Activated T-helper 2 cell treated with anti-CD3 and anti-CD28 coated beads, Interferon-gamma antibody, Interleukin-2, Interleukin-4, amounts not matched to agents 10 μg/mL and 5 μg/mL and 100 μg/mL, durations not matched to agents 14 hours and 24 hours and 36 hours (primary cell): ENCODE data around the gene B4GALT4. TPM values are rescaled to one million over a fixed set of nuclear protein-coding genes. Genes with fewer than 3 reads are reported as not detected.

Experiments used
- DNase-seq: peaks from one replicate; pipeline ENCODE4 v3.0.0; 2021; ENCODE audit warnings: low spot score
- H3K27ac Mint-ChIP-seq: one replicate; pipeline ENCODE4 v1.8.0; 2021; ENCODE audit warnings: mixed read lengths
- H3K27me3 Mint-ChIP-seq: one replicate; pipeline ENCODE4 v1.8.0; 2021; ENCODE audit warnings: low read depth, mixed read lengths
- H3K36me3 Mint-ChIP-seq: one replicate; pipeline ENCODE4 v1.8.0; 2021; ENCODE audit warnings: low read depth, mixed read lengths
- H3K4me1 Mint-ChIP-seq: one replicate; pipeline ENCODE4 v1.8.0; 2021; ENCODE audit warnings: low read depth, mixed read lengths
- H3K4me3 Mint-ChIP-seq: one replicate; pipeline ENCODE4 v1.8.0; 2021; ENCODE audit warnings: low read depth, mild to moderate bottlenecking, moderate library complexity, mixed read lengths
- H3K9me3 Mint-ChIP-seq: one replicate; pipeline ENCODE4 v1.8.0; 2021; ENCODE audit warnings: mixed read lengths
- intact Hi-C: fragments of 100-400 bp; cut with micrococcal nuclease; formaldehyde crosslinking; loops from one replicate; pipeline ENCODE4 v1.15.1; 2023
- total RNA-seq: library from RNA; stranded (reverse); gene quantifications from 2 replicates; pipeline ENCODE4 v1.2.3, GENCODE V29; 2022

B4GALT4 gene
- total RNA-seq, 1 donor from 2014 or later, result 20.1 TPM

DNA sequence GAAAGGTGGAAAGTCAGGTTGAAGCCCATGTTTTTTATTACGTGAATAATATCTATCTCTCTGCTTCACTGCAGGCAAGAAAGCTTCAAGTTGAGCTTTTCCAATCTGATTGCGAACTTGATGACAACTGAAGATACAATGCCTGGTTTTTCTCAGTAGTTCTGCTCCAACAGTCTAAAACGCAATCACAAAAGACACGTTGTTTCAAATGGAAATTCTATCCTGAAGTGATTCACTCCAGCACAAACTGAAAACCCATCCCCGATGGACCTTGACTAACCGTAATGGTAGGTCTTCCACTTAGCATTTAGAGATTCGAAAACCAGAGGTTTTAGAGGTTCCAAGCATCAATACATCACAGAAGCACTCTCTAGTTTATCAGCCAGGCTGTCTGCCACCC, 10.6 kb downstream of the B4GALT4 start:
- Mint-ChIP-seq H3K4me1 (peaks cover 16% of the 10 kb centered on the region), H3K27me3 (no peaks in the 10 kb centered on the region), H3K4me3 (no peak overlapping the region), H3K9me3 (no peaks in the 10 kb centered on the region), H3K36me3 (peaks cover 76% of the 10 kb centered on the region), H3K27ac (no peak overlapping the region)
- intact Hi-C loops, result no loop called here
- DNase-seq, result no peak

DNA sequence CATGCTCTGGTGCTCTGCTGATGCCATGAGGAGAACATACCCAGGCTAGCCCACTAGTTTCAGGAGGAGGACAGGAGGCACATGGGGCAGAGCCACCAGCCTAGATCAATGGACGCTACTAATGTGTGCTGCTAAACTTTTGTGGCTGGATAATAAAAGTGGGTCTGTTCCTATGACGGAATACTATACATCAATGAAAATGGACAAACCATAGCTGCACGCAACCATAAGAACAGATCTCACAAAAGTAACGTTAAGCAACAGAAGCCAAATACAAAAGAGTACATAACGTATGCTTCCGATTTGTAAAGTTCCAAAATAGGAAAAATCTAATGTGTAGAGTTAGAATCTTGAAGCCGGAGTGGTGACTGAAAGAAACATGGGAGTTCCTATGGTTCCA, 11.5 kb downstream of the B4GALT4 start:
- no peak overlapping the region for H3K4me3 Mint-ChIP-seq
- peaks cover 10% of the 10 kb centered on the region for H3K4me1 Mint-ChIP-seq
- H3K27me3 Mint-ChIP-seq, result no peaks in the 10 kb centered on the region
- no peak overlapping the region for H3K27ac Mint-ChIP-seq
- no peaks in the 10 kb centered on the region for H3K9me3 Mint-ChIP-seq
- DNase-seq, result no peak
- peaks cover 69% of the 10 kb centered on the region for H3K36me3 Mint-ChIP-seq
- intact Hi-C loops, result no loop called here

DNA sequence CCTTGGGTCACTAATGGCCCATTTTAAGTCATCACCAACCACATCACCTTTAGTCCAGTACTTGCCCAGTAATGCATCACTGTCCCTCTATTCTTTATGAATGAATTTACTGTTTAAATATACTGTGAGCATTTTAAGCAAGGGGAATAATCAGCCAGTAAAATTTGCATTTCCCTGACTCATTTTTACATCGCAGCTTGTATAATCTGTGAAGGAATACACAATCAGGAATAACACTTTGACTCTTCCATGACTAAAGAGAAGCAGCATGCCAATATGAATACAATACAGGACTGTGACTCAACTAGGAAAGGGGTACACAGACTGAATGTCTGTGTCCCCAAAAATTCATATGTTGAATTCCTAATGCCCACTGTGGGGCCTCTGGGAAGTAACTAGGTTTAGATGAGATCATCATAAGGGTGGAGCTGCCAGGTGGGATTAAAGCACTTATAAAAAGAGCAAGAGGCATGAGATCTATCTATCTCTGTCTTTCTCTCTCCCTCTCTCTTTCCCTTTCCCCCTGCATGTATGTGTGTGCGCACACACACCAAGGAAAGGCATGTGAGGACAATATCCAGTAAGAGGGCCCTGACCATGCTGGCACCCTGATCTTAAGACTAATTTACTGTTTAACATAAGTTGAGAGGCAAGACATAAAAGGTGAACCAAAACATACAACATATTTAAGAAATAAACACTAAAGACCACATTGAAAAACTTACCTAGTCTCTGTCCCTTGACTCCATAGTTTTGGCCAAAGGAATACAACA, 12.1 kb downstream of the B4GALT4 start:
- Mint-ChIP-seq H3K36me3 (peaks cover 75% of the 10 kb centered on the region), H3K4me3 (no peak overlapping the region), H3K4me1 (peaks cover 10% of the 10 kb centered on the region), H3K27ac (no peak overlapping the region), H3K27me3 (no peaks in the 10 kb centered on the region), H3K9me3 (no peaks in the 10 kb centered on the region)
- intact Hi-C loops, result no loop called here
- no peak for DNase-seq

- DNase-seq, result no peak
- no peaks in the 10 kb centered on the region for H3K9me3 Mint-ChIP-seq
- H3K27me3 Mint-ChIP-seq, result no peaks in the 10 kb centered on the region
- H3K4me3 Mint-ChIP-seq, result no peak overlapping the region
- H3K4me1 Mint-ChIP-seq, result peaks cover 9% of the 10 kb centered on the region
- H3K36me3 Mint-ChIP-seq, result peaks cover 69% of the 10 kb centered on the region
- no peak overlapping the region for H3K27ac Mint-ChIP-seq
- intact Hi-C loops, result no loop called here
Measured at GRCh38 chr3:119227070-119227850, 13.4 kb downstream of the B4GALT4 start.

DNA sequence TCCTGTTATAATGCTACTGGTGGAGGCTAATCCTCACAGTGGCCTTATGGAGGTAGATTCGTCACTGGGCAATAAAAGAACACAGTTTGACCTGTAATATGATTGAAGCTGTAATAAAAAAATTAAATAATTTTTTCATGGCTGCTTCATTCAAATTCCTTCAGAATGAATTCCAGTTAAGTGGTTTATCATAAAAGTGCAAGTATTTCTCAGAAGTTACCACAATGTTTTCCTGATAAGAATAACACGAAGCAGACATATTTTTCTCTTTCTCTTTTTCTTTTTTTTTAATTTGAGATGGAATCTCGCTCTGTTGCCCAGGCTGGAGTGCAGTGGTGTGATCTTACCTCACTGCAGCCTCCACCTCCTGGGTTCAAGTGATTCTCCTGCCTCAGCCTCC, 15.6 kb downstream of the B4GALT4 start:
- intact Hi-C loops, result no loop called here
- Mint-ChIP-seq H3K27ac (no peak overlapping the region), H3K9me3 (no peaks in the 10 kb centered on the region), H3K27me3 (no peaks in the 10 kb centered on the region), H3K36me3 (peaks cover 60% of the 10 kb centered on the region), H3K4me1 (peaks cover 3% of the 10 kb centered on the region), H3K4me3 (no peak overlapping the region)
- DNase-seq, result no peak

DNA sequence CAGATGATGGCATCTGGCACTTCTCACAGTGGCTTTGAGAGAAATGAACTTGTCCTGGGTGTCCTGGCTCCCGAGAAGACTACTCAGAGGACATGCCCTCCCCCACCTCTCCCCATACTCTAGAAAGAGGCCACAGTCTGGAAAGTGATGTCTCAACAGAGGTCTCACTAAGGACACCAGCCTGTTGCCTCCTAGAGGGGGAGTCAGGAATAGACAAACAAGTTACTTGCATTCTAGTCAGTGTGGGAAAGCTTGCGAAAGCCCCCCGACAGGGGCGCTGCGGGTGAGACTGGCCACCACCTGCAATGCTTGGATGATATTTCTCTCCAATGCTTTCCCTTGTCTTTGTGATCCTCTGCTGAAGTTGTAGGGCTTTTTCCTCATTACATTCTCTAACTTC, 17.2 kb downstream of the B4GALT4 start:
- Mint-ChIP-seq H3K9me3 (no peaks in the 10 kb centered on the region), H3K4me3 (no peak overlapping the region), H3K27ac (no peak overlapping the region), H3K4me1 (peaks cover 12% of the 10 kb centered on the region), H3K27me3 (no peaks in the 10 kb centered on the region), H3K36me3 (peaks cover 55% of the 10 kb centered on the region)
- no peak for DNase-seq
- intact Hi-C loops, result no loop called here

- Mint-ChIP-seq H3K9me3 (no peaks in the 10 kb centered on the region), H3K4me1 (peaks cover 11% of the 10 kb centered on the region), H3K4me3 (no peak overlapping the region), H3K27me3 (no peaks in the 10 kb centered on the region), H3K36me3 (peaks cover 49% of the 10 kb centered on the region), H3K27ac (no peak overlapping the region)
- DNase-seq, result no peak
- intact Hi-C loops, result no loop called here
Measured at GRCh38 chr3:119222391-119222790, 18.3 kb downstream of the B4GALT4 start.

DNA sequence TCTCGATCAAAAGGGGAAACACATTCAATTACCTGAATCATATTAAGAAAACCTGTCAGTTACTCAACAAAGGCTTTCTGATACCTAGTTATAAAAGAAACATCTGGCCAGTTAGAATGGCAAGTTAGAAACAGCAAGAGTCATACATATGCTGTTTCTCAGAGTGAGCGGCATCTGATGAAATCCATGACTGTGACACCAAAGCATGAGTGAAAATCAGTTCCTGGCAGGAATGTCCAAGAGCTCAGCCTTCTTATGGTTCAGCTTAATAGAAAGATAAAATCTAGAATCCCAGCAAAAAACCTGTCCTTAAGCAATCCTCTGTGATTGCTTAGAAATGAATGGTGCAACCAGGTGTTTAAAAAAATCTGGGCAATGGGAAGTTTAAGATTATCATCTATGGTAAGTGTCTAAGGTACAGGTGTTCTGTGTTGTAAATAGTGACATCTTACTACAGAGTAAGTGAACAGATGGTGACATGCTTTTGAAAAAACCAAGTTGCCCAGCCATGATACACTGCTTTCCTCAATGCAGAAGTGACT, 18.8 kb downstream of the B4GALT4 start:
- Mint-ChIP-seq H3K27me3 (no peaks in the 10 kb centered on the region), H3K9me3 (no peaks in the 10 kb centered on the region), H3K4me1 (peaks cover 11% of the 10 kb centered on the region), H3K36me3 (peaks cover 50% of the 10 kb centered on the region), H3K4me3 (no peak overlapping the region), H3K27ac (no peak overlapping the region)
- no peak for DNase-seq
- intact Hi-C loops, result no loop called here

- H3K4me3 Mint-ChIP-seq, result no peak overlapping the region
- no peak overlapping the region for H3K27ac Mint-ChIP-seq
- H3K4me1 Mint-ChIP-seq, result peaks cover 11% of the 10 kb centered on the region
- intact Hi-C loops, result no loop called here
- DNase-seq, result no peak
- H3K36me3 Mint-ChIP-seq, result peaks cover 45% of the 10 kb centered on the region
- no peaks in the 10 kb centered on the region for H3K9me3 Mint-ChIP-seq
- H3K27me3 Mint-ChIP-seq, result no peaks in the 10 kb centered on the region
Measured at GRCh38 chr3:119220970-119221667, 19.6 kb downstream of the B4GALT4 start.

DNA sequence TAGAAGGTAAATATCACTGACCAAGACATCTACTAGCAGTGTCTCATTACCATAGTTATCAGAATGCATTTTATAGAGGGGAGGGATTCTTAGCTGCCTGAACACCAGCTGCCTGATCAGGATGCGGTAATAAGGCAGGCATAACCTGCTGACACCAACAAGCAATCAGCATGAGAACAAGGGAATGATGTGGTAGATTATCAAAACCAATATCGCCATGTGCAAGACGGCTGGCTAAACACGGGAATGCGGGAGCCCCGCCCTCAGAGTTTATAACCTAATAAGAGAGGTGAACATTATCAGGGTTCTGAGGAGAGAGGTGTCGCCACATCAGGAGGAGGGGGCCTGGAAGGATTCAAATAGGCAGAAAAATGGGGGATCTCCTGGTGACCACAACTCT, 20.5 kb downstream of the B4GALT4 start:
- no peak for DNase-seq
- intact Hi-C loops, result no loop called here
- no peak overlapping the region for H3K27ac Mint-ChIP-seq
- H3K36me3 Mint-ChIP-seq, result peaks cover 52% of the 10 kb centered on the region
- H3K4me1 Mint-ChIP-seq, result peaks cover 12% of the 10 kb centered on the region
- H3K4me3 Mint-ChIP-seq, result no peak overlapping the region
- H3K9me3 Mint-ChIP-seq, result no peaks in the 10 kb centered on the region
- H3K27me3 Mint-ChIP-seq, result no peaks in the 10 kb centered on the region

DNA sequence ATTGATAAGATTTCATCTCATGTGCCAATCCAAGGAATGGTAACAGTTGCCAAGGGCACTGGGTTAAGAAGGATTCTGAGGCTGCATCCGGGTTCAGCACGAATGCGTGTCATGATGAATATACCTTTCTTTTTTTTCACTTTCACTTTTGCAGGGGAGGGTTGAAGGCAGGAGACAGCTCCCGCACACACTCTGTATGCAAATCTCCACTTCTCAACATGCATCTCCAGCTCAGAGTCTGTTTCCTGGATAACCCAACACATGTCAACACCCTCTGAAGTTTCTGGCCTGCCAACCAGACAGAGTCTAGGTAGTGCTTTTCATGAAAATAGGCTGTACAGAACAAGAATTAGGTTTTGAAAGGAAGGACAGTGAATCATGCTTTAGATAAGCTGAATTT, 21.6 kb downstream of the B4GALT4 start:
- Mint-ChIP-seq H3K9me3 (no peaks in the 10 kb centered on the region), H3K36me3 (peaks cover 59% of the 10 kb centered on the region), H3K4me3 (peak overlapping the region; percentile 14), H3K4me1 (peaks cover 12% of the 10 kb centered on the region), H3K27me3 (no peaks in the 10 kb centered on the region), H3K27ac (peak overlapping the region; percentile 73)
- DNase-seq, result peak; percentile 33
- intact Hi-C loops, result loop anchor here (1.0 kb wide), 1 partner anchor 22 kb away; no protein-coding TSS in a partner anchor

- Mint-ChIP-seq H3K27me3 (no peaks in the 10 kb centered on the region), H3K4me3 (no peak overlapping the region), H3K27ac (no peak overlapping the region), H3K4me1 (peaks cover 9% of the 10 kb centered on the region), H3K36me3 (peaks cover 60% of the 10 kb centered on the region), H3K9me3 (no peaks in the 10 kb centered on the region)
- intact Hi-C loops, result no loop called here
- no peak for DNase-seq
Measured at GRCh38 chr3:119211803-119212202, 28.9 kb downstream of the B4GALT4 start.
